Keratinocyte (primary cell): Measurements from ENCODE around the gene ARHGAP15. TPM values are rescaled to one million over a fixed set of nuclear protein-coding genes. Genes with fewer than 3 reads are reported as not detected.

ENCODE experiments used
- DNase-seq: peaks from one replicate; pipeline ENCODE4 v3.0.0-alpha.2; 2011; ENCODE audit warnings: low read depth, missing footprints, low spot score
- FAIRE-seq: peaks from 2 replicates; lab custom pipeline; 2011; peaks lifted over from hg19 to GRCh38; lab: Jason Lieb, UNC
- H2AFZ ChIP-seq: 2 replicates; pipeline ENCODE4 v1.6.0; 2012; ENCODE audit warnings: low read length, control low read depth, inconsistent platforms; ENCODE audit not compliant: control insufficient read depth
- H3K27ac ChIP-seq: 2 replicates; pipeline ENCODE4 v1.5.1; 2011; ENCODE audit warnings: low read length; ENCODE audit not compliant: control insufficient read depth, insufficient read depth
- H3K27me3 ChIP-seq: 3 replicates; pipeline ENCODE4 v1.6.0; 2011; ENCODE audit warnings: low read length; ENCODE audit not compliant: control insufficient read depth, insufficient read depth; ENCODE audit errors: extremely low read depth
- H3K36me3 ChIP-seq, 2 experiments: 2 replicates in 1 of 2; 3 replicates in 1 of 2; pipeline ENCODE4 v1.5.1; 2011; ENCODE audit warnings: low read length in 2 of 2, mild to moderate bottlenecking in 1 of 2; ENCODE audit not compliant: control insufficient read depth in 2 of 2, insufficient read depth in 2 of 2; ENCODE audit errors: extremely low read depth in 1 of 2
- H3K4me1 ChIP-seq: 3 replicates; pipeline ENCODE4 v1.5.1; 2011; ENCODE audit warnings: low read length; ENCODE audit not compliant: control insufficient read depth, insufficient read depth; ENCODE audit errors: extremely low read depth
- H3K4me2 ChIP-seq: 3 replicates; pipeline ENCODE4 v1.6.0; 2011; ENCODE audit warnings: low read depth, low read length; ENCODE audit not compliant: control insufficient read depth, insufficient read depth; ENCODE audit errors: extremely low read depth
- H3K4me3 ChIP-seq, 3 experiments: fragments of 200-600 bp in 1 of 3; sonication (generic) in 1 of 3; 2 replicates in 2 of 3; 3 replicates in 1 of 3; pipeline ENCODE4 v1.5.1; 2011 to 2016; ENCODE audit warnings: low read length in 3 of 3, mild to moderate bottlenecking in 3 of 3, control low read depth in 2 of 3, inconsistent platforms in 1 of 3, low read depth in 1 of 3, mixed read lengths in 1 of 3, mixed run types in 1 of 3, moderate library complexity in 1 of 3; ENCODE audit not compliant: control insufficient read depth in 2 of 3, insufficient read depth in 2 of 3; ENCODE audit errors: extremely low read depth in 1 of 3
- H3K79me2 ChIP-seq: 2 replicates; pipeline ENCODE4 v1.6.0; 2012; ENCODE audit warnings: low read length; ENCODE audit not compliant: control insufficient read depth, insufficient read depth
- H3K9ac ChIP-seq: 3 replicates; pipeline ENCODE4 v1.6.0; 2011; ENCODE audit warnings: low read length; ENCODE audit not compliant: control insufficient read depth, insufficient read depth; ENCODE audit errors: extremely low read depth
- H3K9me1 ChIP-seq: 3 replicates; pipeline ENCODE4 v1.6.0; 2011; ENCODE audit warnings: low read length; ENCODE audit not compliant: control insufficient read depth, insufficient read depth; ENCODE audit errors: extremely low read depth
- H3K9me3 ChIP-seq: 2 replicates; pipeline ENCODE4 v1.5.1; 2012; ENCODE audit warnings: low read depth, low read length; ENCODE audit not compliant: control insufficient read depth
- H4K20me1 ChIP-seq: 3 replicates; pipeline ENCODE4 v1.6.0; 2011; ENCODE audit warnings: low read length; ENCODE audit not compliant: control insufficient read depth, insufficient read depth; ENCODE audit errors: extremely low read depth
- CTCF ChIP-seq, 3 experiments: IDR thresholded peaks in 1 of 3; conservative IDR thresholded peaks in 1 of 3; optimal IDR thresholded peaks in 1 of 3; 2 replicates in 2 of 3; 3 replicates in 1 of 3; pipeline versions ENCODE3 to v1.5.1; 2011; ENCODE audit warnings: low read length in 3 of 3, mild to moderate bottlenecking in 3 of 3, moderate library complexity in 2 of 3, control low read depth in 1 of 3, inconsistent platforms in 1 of 3; ENCODE audit not compliant: insufficient read depth in 2 of 3; ENCODE audit errors: extremely low read depth in 1 of 3
- EZH2 ChIP-seq: IDR thresholded peaks from one replicate; pipeline ENCODE4 v1.6.1; 2012; ENCODE audit warnings: inconsistent platforms, mild to moderate bottlenecking, low read length, moderate library complexity
- dilution Hi-C: fragments of 300-500 bp; cut with MboI; formaldehyde crosslinking; loops from one replicate; pipeline ENCODE4 v1.7.0; 2020; ENCODE audit warnings: low sequenced_read_pairs; ENCODE audit not compliant: extremely low pct_ligation_motif_present
- polyA plus RNA-seq, 5 experiments: library from polyadenylated mRNA; depleted of rRNA in 3 of 5; stranded (reverse) in 3 of 5; stranded (forward) in 1 of 5; unstranded in 1 of 5; fragments of >200 nt; gene quantifications; 1 replicate in 1 of 5; 2 replicates in 3 of 5; 3 replicates in 1 of 5; pipeline versions ENCODE4 v1.2.1 to v1.2.3, GENCODE V29; 2011 to 2012; ENCODE audit warnings: missing spikeins in 2 of 5, low read depth in 1 of 5, low replicate concordance in 1 of 5

ARHGAP15 gene
- polyA plus RNA-seq, 1 donor (not counting 4 experiments of a cell fraction or from before 2014, with no cell fraction given) = not detected

GRCh38 chr2:143577489-143577888 is 448.3 kb downstream of the ARHGAP15 start:
- no peaks in the 10 kb centered on the region for H3K9me1 ChIP-seq
- H3K4me1 ChIP-seq = no peaks in the 10 kb centered on the region
- no peak for TF ChIP-seq EZH2
- no peaks in the 10 kb centered on the region for H4K20me1 ChIP-seq
- H3K9me3 ChIP-seq = no peaks in the 10 kb centered on the region
- no peaks in the 10 kb centered on the region for H3K79me2 ChIP-seq
- DNase-seq (no peak), FAIRE-seq (no peak)
- no peak overlapping the region for H2AFZ ChIP-seq
- H3K4me3 ChIP-seq = no peak overlapping the region
- no peaks in the 10 kb centered on the region for H3K36me3 ChIP-seq
- no peak overlapping the region for H3K27ac ChIP-seq
- H3K9ac ChIP-seq = no peak overlapping the region
- no peak overlapping the region for H3K4me2 ChIP-seq
- dilution Hi-C loops = no loop called here
- no peaks in the 10 kb centered on the region for H3K27me3 ChIP-seq

GRCh38 chr2:143579456-143579855 is 450.2 kb downstream of the ARHGAP15 start:
- no peak for FAIRE-seq
- Histone ChIP-seq H3K9me1 (no peaks in the 10 kb centered on the region), H2AFZ (no peak overlapping the region), H3K79me2 (no peaks in the 10 kb centered on the region), H3K4me1 (no peaks in the 10 kb centered on the region), H3K9ac (no peak overlapping the region), H3K27ac (no peak overlapping the region), H3K4me3 (no peak overlapping the region), H3K27me3 (no peaks in the 10 kb centered on the region), H3K4me2 (no peak overlapping the region), H3K36me3 (no peaks in the 10 kb centered on the region), H3K9me3 (no peaks in the 10 kb centered on the region), H4K20me1 (no peaks in the 10 kb centered on the region)
- no peak for DNase-seq
- dilution Hi-C loops = no loop called here
- TF ChIP-seq CTCF (optimal IDR thresholded peaks at IDR 0.05 in 1 of 3, IDR thresholded peaks at IDR 0.05 in 1 of 3, conservative IDR thresholded peaks at IDR 0.05 in 1 of 3; ENCODE audit: extremely low read depth in 1 of 3, insufficient read depth in 2 of 3, low read length in 3 of 3) (no peak), EZH2 (no peak)

DNA sequence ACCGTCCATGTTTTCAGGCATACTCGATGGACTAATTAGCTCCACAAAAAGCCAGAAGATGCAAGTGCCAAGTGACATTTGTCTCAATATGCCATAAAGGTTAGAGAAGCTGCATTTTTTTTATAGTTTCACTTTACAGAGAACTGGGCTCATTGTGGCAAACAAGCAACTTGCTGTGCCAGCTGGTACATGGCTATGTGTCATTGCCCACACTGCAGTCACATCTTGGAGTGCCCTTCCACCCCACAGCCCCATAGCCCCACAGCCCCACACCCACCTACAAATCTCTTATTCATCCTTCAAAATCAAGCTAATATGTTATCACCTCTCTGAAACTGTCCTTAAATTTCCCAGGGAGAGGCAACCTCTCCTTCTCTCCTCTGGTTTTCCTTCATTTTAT is 451.9 kb downstream of the ARHGAP15 start:
- dilution Hi-C loops = no loop called here

More for the DNA sequence above, 451.9 kb downstream of the ARHGAP15 start:
- FAIRE-seq = no peak
- H3K27me3 ChIP-seq = no peaks in the 10 kb centered on the region
- H3K4me2 ChIP-seq = no peak overlapping the region
- no peaks in the 10 kb centered on the region for H3K36me3 ChIP-seq
- no peak overlapping the region for H3K4me3 ChIP-seq
- no peak overlapping the region for H3K9ac ChIP-seq
- no peak for TF ChIP-seq CTCF (optimal IDR thresholded peaks at IDR 0.05 in 1 of 3, IDR thresholded peaks at IDR 0.05 in 1 of 3, conservative IDR thresholded peaks at IDR 0.05 in 1 of 3; ENCODE audit: extremely low read depth in 1 of 3, insufficient read depth in 2 of 3, low read length in 3 of 3)
- H4K20me1 ChIP-seq = no peaks in the 10 kb centered on the region
- H3K9me1 ChIP-seq = no peaks in the 10 kb centered on the region
- no peaks in the 10 kb centered on the region for H3K4me1 ChIP-seq
- H3K9me3 ChIP-seq = no peaks in the 10 kb centered on the region
- no peak for DNase-seq
- no peak overlapping the region for H2AFZ ChIP-seq
- H3K79me2 ChIP-seq = no peaks in the 10 kb centered on the region
- no peak overlapping the region for H3K27ac ChIP-seq
